Measurements from ENCODE around the gene NR1D2.

GRCh38 chr3:23981136-23981535, 36.0 kb downstream of the NR1D2 start:
- no peak for TF ChIP-seq CTCF (conservative IDR thresholded peaks at IDR 0.05; ENCODE audit: low read depth, low read length)
- TF ChIP-seq EZH2 (IDR thresholded peaks at IDR 0.05; ENCODE audit: borderline replicate concordance, low read depth, low read length, poor library complexity, severe bottlenecking): no peak

Data from A673 (cell line).